GM10266 (cell line): ENCODE data around the gene CEBPB.

Source experiments
- DNase-seq: peaks from one replicate; pipeline ENCODE4 v3.0.0; 2012; ENCODE audit errors: extremely low spot score
- CTCF ChIP-seq: IDR thresholded peaks from 2 replicates; pipeline ENCODE4 v1.5.1; 2012; ENCODE audit warnings: mild to moderate bottlenecking, low read depth; ENCODE audit not compliant: control insufficient read depth, insufficient read depth; ENCODE audit errors: missing control alignments

The CEBPB gene

GRCh38 chr20:50190251-50191064 lies at the start of gene CEBPB:
CEBPB (plus strand) TSS chr20:50190830; CDS start chr20:50191034, 204 bp downstream.
- peak; percentile 96 for DNase-seq
- TF ChIP-seq CTCF = peak; percentile 59

- TF ChIP-seq CTCF = no peak
- DNase-seq = no peak
Observed at GRCh38 chr20:50141018-50141675, 49.5 kb upstream of the CEBPB start.

- DNase-seq = no peak
- TF ChIP-seq CTCF = no peak
Observed at GRCh38 chr20:50141811-50142561, 48.6 kb upstream of the CEBPB start.

- no peak for TF ChIP-seq CTCF
- no peak for DNase-seq
Observed at GRCh38 chr20:50142812-50143211, 47.8 kb upstream of the CEBPB start.

GRCh38 chr20:50144362-50144761 lies 46.3 kb upstream of the CEBPB start:
- no peak for DNase-seq
- no peak for TF ChIP-seq CTCF

- DNase-seq = no peak
- no peak for TF ChIP-seq CTCF
Observed at GRCh38 chr20:50145566-50145965, 45.1 kb upstream of the CEBPB start.
